H9 (cell line): ENCODE data around the gene ATF7IP2. TPM values are rescaled to one million over a fixed set of nuclear protein-coding genes. Genes with fewer than 3 reads are reported as not detected.

ENCODE experiments used
- DNase-seq: peaks from one replicate; pipeline ENCODE4 v3.0.0-alpha.2; 2017
- H2AFZ ChIP-seq: one replicate; pipeline ENCODE4 v1.6.1; 2013; ENCODE audit warnings: mild to moderate bottlenecking, low read length, control low read depth, moderate library complexity
- H2AK5ac ChIP-seq: 2 replicates; pipeline ENCODE4 v1.6.1; 2013; ENCODE audit warnings: low read length, control low read depth, mixed read lengths; ENCODE audit not compliant: insufficient read length
- H2BK120ac ChIP-seq: one replicate; pipeline ENCODE4 v1.6.1; 2013; ENCODE audit warnings: low read depth, mild to moderate bottlenecking, low read length, control low read depth, inconsistent platforms; ENCODE audit not compliant: poor library complexity, severe bottlenecking
- H2BK12ac ChIP-seq: 2 replicates; pipeline ENCODE4 v1.6.1; 2013; ENCODE audit warnings: low read length, control low read depth, mixed read lengths, low read depth; ENCODE audit not compliant: insufficient read length
- H2BK15ac ChIP-seq: 2 replicates; pipeline ENCODE4 v1.6.1; 2013; ENCODE audit warnings: low read depth, low read length, control low read depth
- H2BK20ac ChIP-seq: one replicate; pipeline ENCODE4 v1.6.1; 2013; ENCODE audit warnings: low read depth, mild to moderate bottlenecking, low read length, control low read depth, inconsistent platforms; ENCODE audit not compliant: poor library complexity, severe bottlenecking
- H2BK5ac ChIP-seq: 2 replicates; pipeline ENCODE4 v1.6.1; 2013; ENCODE audit warnings: low read length, control low read depth, mixed read lengths; ENCODE audit not compliant: insufficient read length
- H3K14ac ChIP-seq: 2 replicates; pipeline ENCODE4 v1.6.1; 2013; ENCODE audit warnings: low read length, control low read depth; ENCODE audit not compliant: insufficient read depth
- H3K18ac ChIP-seq: 2 replicates; pipeline ENCODE4 v1.6.1; 2013; ENCODE audit warnings: low read depth, mild to moderate bottlenecking, mixed read lengths, low read length, control low read depth; ENCODE audit not compliant: insufficient read length
- H3K23ac ChIP-seq: 2 replicates; pipeline ENCODE4 v1.6.1; 2013; ENCODE audit warnings: low read length, control low read depth, mixed read lengths, low read depth; ENCODE audit not compliant: insufficient read length
- H3K23me2 ChIP-seq: 2 replicates; pipeline ENCODE4 v1.6.1; 2013; ENCODE audit warnings: low read depth, mild to moderate bottlenecking, mixed read lengths, low read length, control low read depth; ENCODE audit not compliant: insufficient read length, poor library complexity, severe bottlenecking
- H3K27ac ChIP-seq: 2 replicates; pipeline ENCODE4 v1.5.1; 2013; ENCODE audit warnings: low read length, control low read depth, mixed read lengths, low read depth; ENCODE audit not compliant: insufficient read length
- H3K27me3 ChIP-seq: 2 replicates; pipeline ENCODE4 v1.6.1; 2013; ENCODE audit warnings: low read length, control low read depth, inconsistent platforms; ENCODE audit not compliant: insufficient read depth
- H3K4ac ChIP-seq: 2 replicates; pipeline ENCODE4 v1.6.1; 2013; ENCODE audit warnings: low read depth, mild to moderate bottlenecking, control low read depth, inconsistent platforms, low read length, moderate library complexity
- H3K4me1 ChIP-seq: 2 replicates; pipeline ENCODE4 v1.6.1; 2013; ENCODE audit warnings: low read length, control low read depth, inconsistent platforms; ENCODE audit not compliant: insufficient read depth
- H3K4me2 ChIP-seq: 2 replicates; pipeline ENCODE4 v1.6.1; 2013; ENCODE audit warnings: low read length, control low read depth, mixed read lengths; ENCODE audit not compliant: insufficient read length, insufficient read depth
- H3K56ac ChIP-seq: 2 replicates; pipeline ENCODE4 v1.6.1; 2013; ENCODE audit warnings: low read depth, mild to moderate bottlenecking, mixed read lengths, low read length, control low read depth; ENCODE audit not compliant: insufficient read length
- H3K79me1 ChIP-seq: 2 replicates; pipeline ENCODE4 v1.6.1; 2013; ENCODE audit warnings: low read depth, mild to moderate bottlenecking, moderate library complexity, low read length, control low read depth, inconsistent platforms; ENCODE audit not compliant: insufficient read depth, poor library complexity, severe bottlenecking
- H3K79me2 ChIP-seq: 2 replicates; pipeline ENCODE4 v1.6.1; 2013; ENCODE audit warnings: low read length, control low read depth, inconsistent platforms; ENCODE audit not compliant: insufficient read depth
- H3K9ac ChIP-seq: 2 replicates; pipeline ENCODE4 v1.6.1; 2013; ENCODE audit warnings: low read length, control low read depth, mixed read lengths; ENCODE audit not compliant: insufficient read length; ENCODE audit errors: extremely low read depth
- H3K9me3 ChIP-seq: one replicate; pipeline ENCODE4 v1.6.1; 2013; ENCODE audit warnings: low read depth, low read length, inconsistent platforms; ENCODE audit not compliant: control insufficient read depth
- H3T11ph ChIP-seq: one replicate; pipeline ENCODE4 v1.6.1; 2013; ENCODE audit warnings: mild to moderate bottlenecking, low read length, control low read depth, inconsistent platforms
- H4K20me1 ChIP-seq: one replicate; pipeline ENCODE4 v1.6.1; 2013; ENCODE audit not compliant: control insufficient read depth, insufficient read length, insufficient read depth
- H4K5ac ChIP-seq: 2 replicates; pipeline ENCODE4 v1.6.1; 2013; ENCODE audit warnings: low read depth, mild to moderate bottlenecking, mixed read lengths, low read length, control low read depth; ENCODE audit not compliant: insufficient read length
- H4K8ac ChIP-seq: replicated peaks from 2 replicates; pipeline ENCODE4 v1.6.1; 2013; ENCODE audit warnings: low read length, control low read depth, mixed read lengths, low read depth; ENCODE audit not compliant: insufficient read length
- H4K91ac ChIP-seq: 2 replicates; pipeline ENCODE4 v1.6.1; 2013; ENCODE audit warnings: low read depth, mild to moderate bottlenecking, moderate library complexity, mixed read lengths, low read length, control low read depth; ENCODE audit not compliant: insufficient read length
- H3K27ac Mint-ChIP-seq, 3 experiments: 2 replicates in 2 of 3; 3 replicates in 1 of 3; pipeline ENCODE4 v1.8.0; 2020 to 2021; ENCODE audit warnings: mixed read lengths in 3 of 3, mild to moderate bottlenecking in 1 of 3, moderate library complexity in 1 of 3
- H3K27me3 Mint-ChIP-seq: 2 replicates; pipeline ENCODE4 v1.8.0; 2021; ENCODE audit warnings: low read depth, mild to moderate bottlenecking, moderate library complexity, mixed read lengths
- H3K36me3 Mint-ChIP-seq, 3 experiments: 2 replicates in 2 of 3; 3 replicates in 1 of 3; pipeline ENCODE4 v1.8.0; 2020 to 2021; ENCODE audit warnings: low read depth in 3 of 3, mixed read lengths in 3 of 3; ENCODE audit not compliant: insufficient read depth in 1 of 3
- H3K4me1 Mint-ChIP-seq, 2 experiments: 2 replicates each; pipeline ENCODE4 v1.8.0; 2020; ENCODE audit warnings: mixed read lengths in 2 of 2
- H3K4me3 Mint-ChIP-seq, 2 experiments: 2 replicates in 1 of 2; 3 replicates in 1 of 2; pipeline ENCODE4 v1.8.0; 2020 to 2021; ENCODE audit warnings: mild to moderate bottlenecking in 2 of 2, mixed read lengths in 2 of 2, moderate library complexity in 1 of 2
- H3K9me3 Mint-ChIP-seq, 2 experiments: 2 replicates in 1 of 2; 3 replicates in 1 of 2; pipeline ENCODE4 v1.8.0; 2020; ENCODE audit warnings: mild to moderate bottlenecking in 2 of 2, mixed read lengths in 2 of 2, moderate library complexity in 1 of 2
- WGBS: extraction: QIAGEN DNeasy Blood & Tissue Kit; methylation state at CpG from one replicate; pipeline ENCODE4 v1.1.7; 2013; ENCODE audit warnings: missing lambda C conversion rate, low lambda C conversion rate, mixed read lengths; ENCODE audit not compliant: insufficient read length; ENCODE audit errors: extremely low coverage; 5-methylcytosine and 5-hydroxymethylcytosine counted together
- total RNA-seq: library from RNA; stranded (reverse); gene quantifications from 2 replicates; pipeline ENCODE4 v1.2.1, GENCODE V29; 2021
- TF ChIP-seq, protein P1 (sequence below): fragments of 200-600 bp; sonication (generic); conservative IDR thresholded peaks from 3 replicates; pipeline ENCODE4 v1.8.0; 2021; ENCODE audit warnings: antibody characterized with exemption, mild to moderate bottlenecking

Gene ATF7IP2
- total RNA-seq, 1 experiment from 2014 or later: 21.5 TPM

DNA sequence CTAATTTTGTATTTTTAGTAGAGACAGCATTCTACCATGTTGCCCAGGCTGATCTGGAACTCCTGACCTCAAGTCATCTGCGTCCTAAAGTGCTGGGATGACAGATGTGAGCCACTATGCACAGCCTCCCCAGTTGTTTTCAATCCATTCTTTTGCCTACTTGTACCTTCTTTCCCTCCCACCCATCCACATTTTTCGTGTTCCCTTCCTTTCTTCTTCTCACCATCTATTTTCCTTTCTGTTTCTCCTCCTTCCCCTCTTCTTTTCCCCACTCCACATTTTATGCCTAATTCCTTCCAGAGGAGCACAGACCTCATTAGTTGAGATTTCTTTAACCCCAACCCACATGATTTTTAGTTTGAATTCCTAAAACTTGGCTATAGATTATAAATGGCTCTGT, 94.3 kb downstream of the ATF7IP2 start:
- Histone ChIP-seq H3K79me1 (no peaks in the 10 kb centered on the region), H3K9ac (no peak overlapping the region), H3K27me3 (no peaks in the 10 kb centered on the region), H2BK5ac (no peak overlapping the region), H4K5ac (no peak overlapping the region), H3K23ac (no peak overlapping the region), H2BK15ac (no peak overlapping the region), H2AFZ (no peak overlapping the region), H4K20me1 (no peaks in the 10 kb centered on the region), H3K79me2 (no peaks in the 10 kb centered on the region), H3K14ac (no peak overlapping the region), H4K8ac (no peak overlapping the region), H3K9me3 (no peaks in the 10 kb centered on the region), H2AK5ac (no peak overlapping the region), H3K4ac (no peak overlapping the region), H3K4me2 (no peak overlapping the region), H3K23me2 (no peaks in the 10 kb centered on the region), H2BK120ac (no peak overlapping the region), H3K56ac (no peak overlapping the region), H3K4me1 (no peaks in the 10 kb centered on the region), H2BK20ac (no peak overlapping the region), H3K27ac (no peak overlapping the region), H3T11ph (no peak overlapping the region), H3K18ac (no peak overlapping the region), H2BK12ac (no peak overlapping the region), H4K91ac (no peak overlapping the region)
- Mint-ChIP-seq H3K4me3 (no peak overlapping the region), H3K9me3 (peaks cover 12 to 16% of the 10 kb centered on the region in 2 experiments; a peak in 4 of 5 replicates), H3K36me3 (peaks cover 21 to 49% (median 26%) of the 10 kb centered on the region in 3 experiments), H3K27ac (no peak overlapping the region; a peak in 1 of 7 replicates), H3K27me3 (no peaks in the 10 kb centered on the region), H3K4me1 (no peaks in the 10 kb centered on the region)
- no peak for DNase-seq
- no CpG with 5 or more reads among the region's 2 CpGs for WGBS
- TF ChIP-seq, protein P1, sequence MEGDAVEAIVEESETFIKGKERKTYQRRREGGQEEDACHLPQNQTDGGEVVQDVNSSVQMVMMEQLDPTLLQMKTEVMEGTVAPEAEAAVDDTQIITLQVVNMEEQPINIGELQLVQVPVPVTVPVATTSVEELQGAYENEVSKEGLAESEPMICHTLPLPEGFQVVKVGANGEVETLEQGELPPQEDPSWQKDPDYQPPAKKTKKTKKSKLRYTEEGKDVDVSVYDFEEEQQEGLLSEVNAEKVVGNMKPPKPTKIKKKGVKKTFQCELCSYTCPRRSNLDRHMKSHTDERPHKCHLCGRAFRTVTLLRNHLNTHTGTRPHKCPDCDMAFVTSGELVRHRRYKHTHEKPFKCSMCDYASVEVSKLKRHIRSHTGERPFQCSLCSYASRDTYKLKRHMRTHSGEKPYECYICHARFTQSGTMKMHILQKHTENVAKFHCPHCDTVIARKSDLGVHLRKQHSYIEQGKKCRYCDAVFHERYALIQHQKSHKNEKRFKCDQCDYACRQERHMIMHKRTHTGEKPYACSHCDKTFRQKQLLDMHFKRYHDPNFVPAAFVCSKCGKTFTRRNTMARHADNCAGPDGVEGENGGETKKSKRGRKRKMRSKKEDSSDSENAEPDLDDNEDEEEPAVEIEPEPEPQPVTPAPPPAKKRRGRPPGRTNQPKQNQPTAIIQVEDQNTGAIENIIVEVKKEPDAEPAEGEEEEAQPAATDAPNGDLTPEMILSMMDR: no peak
